ENCODE results near the gene CXCL9.
"Not testable (repeated sequence)": the region's sequence is repeated elsewhere in the genome, so short reads cannot be mapped to it uniquely, and the experiment has no call there.

Gene CXCL9

DNA sequence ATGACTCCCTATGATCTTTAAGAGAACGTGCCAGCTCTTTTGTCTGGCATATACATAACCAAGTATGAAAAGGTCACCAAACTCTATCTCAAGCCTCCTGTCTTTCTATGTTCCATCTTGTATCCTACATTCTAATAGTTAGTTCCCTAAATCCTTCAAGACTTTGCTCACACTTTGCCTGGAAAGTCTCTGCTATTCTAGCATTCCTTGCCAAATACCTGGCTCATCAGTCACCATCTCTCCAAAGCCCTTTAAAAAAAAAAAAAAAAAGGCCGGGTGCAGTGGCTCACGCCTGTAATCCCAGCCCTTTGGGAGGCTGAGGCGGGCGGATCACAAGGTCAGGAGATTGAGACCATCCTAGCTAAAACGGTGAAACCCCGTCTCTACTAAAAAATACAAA is 48.8 kb downstream of the CXCL9 start:
- not testable (repeated sequence) for DNase-seq

DNA sequence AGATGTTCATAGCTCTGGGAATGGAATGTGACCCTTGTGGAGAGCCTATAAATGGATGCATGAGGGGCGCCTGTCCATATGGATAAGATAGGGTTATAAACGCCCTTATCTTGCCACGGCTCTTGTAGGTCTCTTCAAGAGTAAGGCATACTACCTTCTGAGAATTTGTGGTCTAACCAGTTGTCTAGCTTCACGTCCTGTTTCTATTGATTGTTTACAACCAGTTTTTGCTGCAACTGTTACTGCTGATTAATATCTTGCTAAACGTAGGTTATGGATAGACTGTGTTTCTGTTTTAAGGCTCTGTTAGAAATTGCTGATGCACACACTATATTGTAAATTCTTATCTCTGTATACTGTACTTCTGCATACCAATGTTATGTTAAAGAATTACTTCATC is 52.5 kb downstream of the CXCL9 start:
- not testable (repeated sequence) for DNase-seq

DNA sequence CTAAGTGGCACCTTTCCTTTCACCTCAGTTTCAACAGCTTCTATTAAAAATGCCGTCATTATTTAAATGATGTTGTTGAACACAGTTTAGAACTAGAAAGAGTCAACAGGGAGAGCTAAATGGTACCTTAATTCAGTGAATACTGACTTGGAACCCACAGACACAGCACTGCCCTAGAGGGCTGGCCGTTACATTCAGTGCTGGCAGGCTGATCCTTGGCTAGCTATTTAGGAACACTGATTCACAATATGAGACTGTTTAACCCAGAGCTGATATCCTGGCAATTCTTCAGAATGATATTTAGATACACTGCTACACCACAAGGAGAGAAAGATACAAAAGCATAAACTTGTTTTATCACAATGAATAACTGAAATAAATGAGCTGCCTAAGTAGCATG is 53.8 kb downstream of the CXCL9 start:
- DNase-seq = no peak
